ENCODE results near the gene TFCP2L1.

TFCP2L1 gene

DNA sequence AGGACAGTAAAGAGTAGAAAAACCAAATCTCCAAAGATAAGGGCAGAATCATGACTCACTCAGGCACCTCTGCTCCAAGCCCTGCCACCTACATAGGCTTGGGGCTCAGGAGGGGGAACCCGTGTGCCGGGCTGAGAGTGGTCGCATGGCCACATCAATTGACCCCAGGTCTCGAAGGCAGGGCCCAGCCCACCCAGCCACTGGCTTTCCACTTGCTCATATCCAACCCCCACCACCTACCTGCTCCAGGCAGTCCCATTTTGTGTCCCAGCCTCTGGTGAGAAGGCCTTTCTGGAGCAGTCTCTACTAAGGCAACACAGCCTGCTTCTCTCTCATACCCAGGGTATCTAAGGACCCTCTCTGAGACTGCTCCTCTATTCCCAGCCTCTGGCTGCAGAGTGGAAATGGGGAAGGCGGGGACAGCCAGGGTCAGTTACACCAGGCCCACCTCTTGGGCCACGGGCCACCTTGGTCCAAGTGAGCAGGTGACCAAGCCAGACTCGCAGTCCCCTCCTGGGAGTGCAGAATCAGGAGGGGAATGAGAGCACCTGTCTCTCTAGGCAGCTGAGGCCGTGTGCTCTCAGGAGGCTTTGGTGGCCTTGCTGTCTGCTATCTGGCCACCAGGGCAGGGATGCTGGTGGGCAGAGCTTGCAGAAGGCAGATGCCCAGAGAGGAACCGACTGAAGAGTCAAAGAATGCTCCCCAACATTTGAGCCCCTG is 20.8 kb downstream of the TFCP2L1 start:
- no peak for DNase-seq

DNA sequence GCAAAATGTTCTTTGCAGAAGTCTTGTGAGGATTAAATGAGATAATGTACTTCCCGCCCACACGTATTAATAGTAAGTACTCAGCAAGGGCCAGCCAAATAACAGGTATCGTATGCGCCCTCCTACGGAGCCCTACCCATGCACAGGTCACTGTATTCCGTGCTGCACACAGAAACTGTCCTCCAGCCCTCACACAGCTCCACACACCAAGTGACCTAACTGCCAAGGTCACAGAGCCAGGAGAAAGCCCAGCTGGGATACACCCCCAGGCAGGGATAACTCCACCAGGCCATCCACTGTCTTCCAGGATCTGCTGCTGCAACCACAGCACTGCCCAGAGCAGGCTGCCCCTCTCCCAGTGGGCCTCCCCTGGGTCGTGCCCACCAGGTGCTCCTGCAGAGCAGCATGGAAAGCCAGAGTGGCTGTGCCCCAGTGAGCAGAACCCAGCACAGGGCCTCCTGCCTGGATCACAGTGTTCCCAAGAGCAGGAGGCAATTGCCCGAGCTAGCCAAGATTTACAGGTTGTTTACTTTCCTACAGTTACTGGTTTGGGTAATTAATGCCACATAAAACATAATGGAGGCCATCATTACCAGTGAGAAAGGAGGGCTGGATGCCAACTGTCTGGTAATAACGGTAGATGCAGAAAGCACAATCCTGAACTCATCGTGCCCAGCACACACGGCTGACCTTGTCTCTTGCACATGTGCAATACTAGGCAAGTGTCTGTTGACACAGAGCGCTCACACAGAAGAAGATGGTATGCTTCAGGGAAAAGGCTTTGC is 24.4 kb downstream of the TFCP2L1 start:
- DNase-seq, result no peak

DNA sequence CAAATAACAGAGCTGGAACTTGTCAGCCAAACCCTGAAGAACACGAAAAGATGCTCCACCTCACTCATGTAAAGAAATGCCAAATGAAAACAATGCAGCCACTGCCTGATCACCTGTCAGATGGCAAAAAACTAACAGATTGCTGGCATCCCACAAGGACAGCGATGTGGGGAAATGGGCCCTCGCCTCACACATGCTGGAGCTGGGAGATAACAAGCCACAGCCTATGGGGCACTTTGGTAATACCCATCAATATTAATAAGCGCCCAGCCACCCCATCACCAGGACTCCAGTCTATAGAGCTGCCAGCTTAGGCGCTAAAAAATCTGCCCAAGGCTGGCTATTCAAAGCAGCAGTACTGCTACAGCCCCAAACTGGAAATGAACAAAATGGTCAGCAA is 27.0 kb downstream of the TFCP2L1 start:
- DNase-seq, result no peak

DNA sequence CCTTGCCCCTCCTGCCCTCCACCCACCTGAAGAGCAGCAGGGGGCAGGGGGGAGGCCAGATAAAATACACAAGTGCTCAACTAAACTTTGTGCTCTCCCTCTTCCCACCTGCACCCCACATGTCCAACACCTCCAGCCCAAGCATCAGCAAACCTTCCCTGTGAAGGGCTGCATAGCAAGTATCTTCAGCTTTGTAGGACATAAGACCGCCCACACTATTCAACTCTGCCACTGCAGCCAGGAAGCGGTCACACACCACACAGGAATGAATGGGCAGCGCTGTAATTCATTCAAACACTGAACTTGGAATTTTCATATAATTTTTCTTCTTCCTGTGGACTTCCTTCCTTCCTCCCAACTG is 27.5 kb downstream of the TFCP2L1 start:
- no peak for DNase-seq

DNA sequence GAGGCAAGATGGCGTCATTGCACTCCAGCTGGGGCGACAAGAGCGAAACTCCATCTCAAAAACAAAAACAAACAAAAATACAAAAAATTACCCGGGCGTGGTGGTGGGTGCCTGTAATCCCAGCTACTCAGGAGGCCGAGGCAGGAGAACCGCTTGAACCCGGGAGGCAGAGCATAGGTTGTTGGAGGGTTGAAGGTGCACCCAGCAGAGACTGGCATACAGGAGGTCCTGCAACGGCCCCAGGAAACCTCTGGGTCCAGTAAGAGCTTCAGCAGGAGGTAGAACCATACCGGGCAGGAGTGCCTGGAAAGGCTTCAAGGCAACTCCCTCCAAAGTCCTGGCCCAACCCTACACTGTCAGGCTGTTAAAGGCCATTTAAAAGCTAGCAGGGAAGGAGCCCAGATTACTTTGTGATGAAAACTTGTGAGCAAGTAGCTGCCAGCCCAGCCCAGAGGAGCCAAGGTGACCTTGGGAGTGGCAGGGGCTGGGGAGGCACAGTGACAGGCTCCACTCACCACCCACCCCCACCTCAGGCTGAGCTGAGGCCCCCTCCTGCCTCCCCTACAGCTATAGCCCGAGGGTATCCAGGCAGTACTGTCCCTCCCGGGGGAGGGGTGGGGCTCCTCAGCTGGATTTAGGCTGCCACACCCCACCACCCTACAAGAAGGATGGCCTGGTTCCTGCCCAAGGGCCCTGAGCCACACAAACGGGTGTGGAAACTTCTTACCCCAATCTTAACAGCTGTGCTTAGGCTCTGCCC is 28.1 kb downstream of the TFCP2L1 start:
- DNase-seq, result no peak

DNA sequence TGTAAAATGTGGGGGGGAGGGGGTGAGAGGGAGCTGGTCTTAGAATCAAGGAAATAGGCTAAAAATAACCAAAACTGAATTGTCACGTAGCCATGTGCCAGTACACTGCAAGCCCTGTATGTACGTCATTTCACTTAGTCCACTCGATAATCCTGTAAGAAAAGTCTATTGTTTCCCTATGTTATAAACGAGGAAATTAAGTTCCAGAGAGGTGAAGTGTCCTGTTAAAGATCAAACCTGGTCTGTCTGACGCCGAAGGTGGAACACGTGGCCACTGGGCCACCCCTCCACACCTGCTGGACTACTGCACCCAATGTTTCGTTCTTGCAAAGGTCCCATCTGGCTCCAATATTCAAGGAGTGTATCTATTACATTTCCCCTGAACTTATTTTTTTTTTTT is 29.6 kb downstream of the TFCP2L1 start:
- DNase-seq, result no peak

DNA sequence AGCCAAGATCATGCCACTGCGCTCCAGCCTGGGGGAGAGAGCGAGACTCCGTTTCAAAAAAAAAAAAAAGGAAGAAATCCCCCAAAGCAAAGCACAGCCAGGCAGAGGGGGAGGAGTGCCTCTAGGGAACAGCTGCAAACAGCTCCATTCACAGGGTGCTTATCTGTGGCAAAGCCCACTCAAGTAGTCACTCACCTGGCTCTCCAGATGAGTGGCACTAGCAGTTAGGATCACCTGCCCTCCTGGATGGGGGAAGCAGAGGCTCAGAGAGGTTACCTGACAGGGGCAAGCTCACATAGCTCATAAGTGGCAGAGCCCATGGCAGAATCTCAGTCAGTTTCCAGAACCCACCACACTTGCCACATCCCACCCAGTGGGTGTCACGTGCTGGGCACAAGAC is 30.3 kb downstream of the TFCP2L1 start:
- no peak for DNase-seq

DNA sequence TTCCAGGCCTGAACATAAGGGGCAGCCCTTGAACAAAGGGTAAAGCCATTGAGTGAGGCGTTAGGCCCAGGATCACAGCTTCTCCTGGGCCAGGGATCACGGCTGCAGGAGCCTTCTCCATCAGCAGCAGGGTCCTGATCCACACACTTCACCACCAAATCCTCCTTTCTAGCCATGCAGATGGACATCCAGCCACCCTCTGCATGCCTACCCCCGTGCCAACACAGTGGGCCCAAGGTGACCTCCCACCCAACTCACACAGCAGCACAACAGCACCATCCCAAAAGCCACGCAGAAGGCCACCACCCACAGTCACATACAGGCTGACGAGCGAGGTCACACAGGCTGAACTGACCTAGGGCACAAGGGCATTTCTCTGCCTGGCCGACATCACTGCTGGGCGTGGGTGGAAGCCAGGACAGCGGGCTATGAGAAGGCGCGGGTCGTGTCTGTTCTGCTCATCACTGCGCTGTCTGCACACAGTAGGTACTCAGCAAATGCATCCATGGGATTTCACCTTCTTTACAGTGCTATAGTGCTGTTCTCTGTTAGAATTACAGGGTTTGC is 31.2 kb downstream of the TFCP2L1 start:
- no peak for DNase-seq

DNA sequence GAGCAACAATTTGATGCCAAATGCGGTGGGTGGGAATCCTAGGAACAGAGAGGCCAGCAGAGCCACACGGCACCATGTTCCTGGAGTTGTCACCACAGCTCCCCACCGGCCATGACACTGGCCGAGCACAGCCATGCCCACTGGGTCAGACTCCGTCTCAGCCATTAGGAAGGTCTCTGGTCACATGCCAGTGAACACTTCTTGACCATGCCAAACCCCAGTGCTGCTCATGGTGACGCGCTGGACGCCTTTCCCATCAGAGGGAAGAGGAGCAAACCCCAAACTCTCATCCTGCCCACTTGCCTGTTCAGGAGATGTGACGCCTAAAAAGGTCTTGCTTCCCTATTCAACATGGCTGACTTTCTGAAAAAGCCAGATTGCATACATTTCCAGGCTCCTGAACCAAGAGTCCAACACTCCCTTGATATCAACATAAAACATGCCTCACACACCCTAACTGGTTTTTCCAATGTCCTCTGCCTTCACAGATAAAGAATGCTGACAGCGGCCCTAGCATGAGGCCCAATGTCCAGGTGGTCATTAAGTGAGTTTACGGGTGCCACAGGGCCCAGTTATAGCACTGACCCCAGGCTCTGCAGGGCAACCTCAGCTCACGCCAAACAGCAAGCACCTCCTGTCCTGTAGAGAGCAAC is 31.9 kb downstream of the TFCP2L1 start:
- no peak for DNase-seq

DNA sequence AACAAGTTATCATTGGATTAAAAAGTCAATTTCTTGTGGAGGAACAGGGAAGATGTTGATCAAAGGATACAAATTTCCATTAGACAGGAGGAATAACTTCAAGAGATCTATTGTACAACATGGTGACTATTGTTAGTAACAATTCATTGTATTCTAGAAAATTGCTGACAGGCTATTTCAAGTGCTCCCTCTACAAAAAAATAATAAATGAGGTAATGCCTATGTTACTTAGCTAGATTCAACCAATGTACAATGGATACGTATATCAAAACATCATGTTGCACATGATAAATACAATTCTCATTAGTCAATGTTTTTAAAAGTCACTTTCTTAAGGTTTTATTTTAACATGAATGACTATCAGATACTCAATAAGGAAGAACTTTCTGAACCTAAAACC is 33.5 kb downstream of the TFCP2L1 start:
- DNase-seq, result no peak

DNA sequence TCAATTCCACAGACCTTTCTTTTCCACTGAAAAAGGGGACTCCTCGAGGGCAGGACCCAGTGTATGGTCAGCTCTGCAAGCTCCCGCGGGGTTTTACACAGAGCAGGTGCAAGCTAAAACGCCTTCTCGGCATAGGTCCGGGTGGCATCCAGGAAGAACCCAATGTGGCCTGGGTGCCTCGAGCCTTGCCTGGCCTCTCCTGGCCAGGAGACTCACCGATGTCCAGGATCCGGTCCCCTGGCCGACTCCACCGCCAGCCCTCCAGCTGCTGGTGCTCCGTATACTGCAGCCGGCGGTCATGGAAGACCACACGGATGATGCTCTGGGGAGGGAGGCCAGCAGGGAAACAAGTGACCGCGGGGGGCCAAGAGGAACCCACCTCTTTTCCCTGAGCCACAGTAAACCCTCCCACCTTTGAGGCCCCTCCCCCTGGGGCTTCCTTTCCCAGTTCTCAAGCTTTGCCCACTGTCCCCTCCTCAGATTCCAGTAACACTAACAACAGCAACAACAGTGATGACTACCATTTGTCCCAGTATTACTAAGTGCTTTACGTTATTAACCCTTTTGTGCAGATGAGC is 36.1 kb downstream of the TFCP2L1 start:
- DNase-seq, result no peak

DNA sequence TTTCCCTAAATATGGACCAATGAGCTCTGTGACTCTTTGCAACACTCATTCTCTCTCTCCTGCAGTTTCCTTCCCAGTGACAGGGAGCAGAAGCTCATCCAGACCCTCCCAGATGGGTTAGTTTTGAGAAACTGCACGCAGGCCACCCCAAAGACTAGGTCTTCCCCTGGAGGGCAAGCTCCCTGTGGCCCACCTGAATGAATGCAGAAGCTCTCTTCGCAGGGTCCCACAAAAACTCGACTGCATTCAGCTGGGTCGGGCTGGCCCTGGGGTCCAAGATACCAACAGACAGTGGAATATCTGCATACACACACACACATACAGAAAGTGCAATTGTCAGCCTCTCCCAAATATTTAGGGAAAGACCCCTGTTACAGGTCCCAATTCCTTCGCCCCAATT is 37.0 kb downstream of the TFCP2L1 start:
- no peak for DNase-seq

DNA sequence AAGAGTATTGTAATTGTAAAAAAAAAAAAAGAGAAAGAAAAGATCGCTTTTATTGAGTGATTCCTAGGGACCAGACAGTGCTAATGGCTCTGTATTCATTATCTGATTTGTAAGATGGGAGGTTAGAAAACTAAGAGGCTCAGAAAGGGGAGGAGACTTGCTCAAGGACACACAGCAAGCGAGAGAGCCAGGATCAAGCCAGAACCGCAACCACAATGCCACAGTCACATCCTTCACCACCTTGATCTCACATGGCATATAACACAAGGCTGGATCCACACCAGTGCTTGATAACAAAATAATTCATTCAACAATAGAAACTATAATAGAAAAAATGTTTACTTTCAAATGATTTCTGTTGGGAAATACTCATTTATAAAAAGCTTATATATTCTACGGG is 37.5 kb downstream of the TFCP2L1 start:
- peak; percentile 5 for DNase-seq

DNA sequence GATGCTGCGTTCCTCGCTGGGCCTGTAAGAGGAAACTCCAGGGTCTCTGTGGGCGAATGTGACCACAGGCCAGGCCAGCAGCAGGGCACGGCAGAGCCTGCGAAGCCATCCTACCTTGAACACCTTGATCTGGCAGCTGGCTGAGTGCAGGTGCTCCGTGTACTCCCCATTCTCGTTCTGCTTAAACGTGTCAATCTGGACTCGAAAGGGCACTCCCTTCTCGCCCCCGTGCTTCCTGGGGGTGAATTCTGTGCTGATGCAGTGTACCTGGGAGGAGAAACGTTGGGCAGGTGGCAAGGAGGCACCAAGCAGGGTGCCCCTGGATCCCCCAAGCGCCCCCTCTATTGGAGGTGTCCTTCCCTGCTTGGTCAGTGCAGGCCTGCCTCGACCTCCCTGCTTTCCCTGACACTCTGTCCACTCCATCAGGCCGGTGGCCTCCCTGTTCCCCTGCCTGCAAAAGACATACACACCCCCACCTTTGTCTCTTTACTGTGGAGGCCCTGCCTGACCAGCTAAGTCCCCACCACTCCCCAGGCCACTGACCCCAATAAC is 38.2 kb downstream of the TFCP2L1 start:
- no peak for DNase-seq

DNA sequence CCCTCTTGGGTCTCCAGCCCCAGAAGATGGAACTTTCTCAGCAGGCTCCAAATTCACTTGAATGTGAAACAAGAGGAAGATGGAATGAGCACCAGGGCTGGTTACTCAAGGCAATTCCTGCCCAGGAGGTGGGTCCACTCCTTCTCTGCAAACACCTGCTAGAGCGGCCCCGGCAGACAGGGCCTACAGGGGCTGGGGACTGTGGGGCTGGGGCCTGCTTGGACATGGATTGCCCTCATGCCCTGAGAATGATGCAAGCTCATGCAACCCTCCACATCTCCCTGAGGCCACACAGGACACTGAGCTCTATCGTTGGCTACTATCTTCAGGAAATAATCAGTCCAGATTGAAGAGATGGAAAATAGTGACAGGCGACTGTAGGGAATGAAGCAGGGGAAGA is 39.1 kb downstream of the TFCP2L1 start:
- peak; percentile 53 for DNase-seq

DNA sequence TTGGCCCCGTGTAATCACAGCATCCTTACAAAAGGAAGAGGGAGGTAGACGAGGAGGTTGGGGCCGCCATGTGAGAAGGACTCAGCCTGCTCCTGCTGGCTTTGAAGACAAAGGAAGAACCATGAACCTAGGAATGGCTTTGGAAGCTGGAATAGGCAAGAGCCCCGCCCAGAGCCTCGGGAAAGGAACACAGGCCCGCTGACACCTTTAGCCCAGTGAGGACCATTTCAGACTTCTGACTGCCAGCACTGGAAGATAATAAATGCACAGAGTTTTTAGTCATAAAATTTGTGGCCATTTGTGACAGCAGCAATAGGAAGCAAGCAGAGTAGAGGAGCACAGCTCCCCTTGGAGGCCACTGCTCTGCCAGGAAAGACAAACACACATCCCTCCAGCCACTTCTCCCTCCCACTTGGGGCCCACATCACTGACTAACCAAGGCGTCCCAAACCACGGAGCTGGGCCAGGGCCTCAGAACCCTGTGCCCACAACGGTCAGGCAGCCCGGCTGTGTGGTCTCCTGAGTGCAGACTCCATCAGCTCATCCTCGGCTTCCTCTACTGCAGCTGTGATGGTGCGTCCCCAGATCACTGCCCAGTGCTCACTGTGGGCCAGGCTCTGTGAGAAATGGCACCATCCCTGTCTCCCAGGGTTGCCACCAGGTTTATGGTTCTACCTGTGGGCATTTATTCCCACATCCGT is 39.7 kb downstream of the TFCP2L1 start:
- no peak for DNase-seq

DNA sequence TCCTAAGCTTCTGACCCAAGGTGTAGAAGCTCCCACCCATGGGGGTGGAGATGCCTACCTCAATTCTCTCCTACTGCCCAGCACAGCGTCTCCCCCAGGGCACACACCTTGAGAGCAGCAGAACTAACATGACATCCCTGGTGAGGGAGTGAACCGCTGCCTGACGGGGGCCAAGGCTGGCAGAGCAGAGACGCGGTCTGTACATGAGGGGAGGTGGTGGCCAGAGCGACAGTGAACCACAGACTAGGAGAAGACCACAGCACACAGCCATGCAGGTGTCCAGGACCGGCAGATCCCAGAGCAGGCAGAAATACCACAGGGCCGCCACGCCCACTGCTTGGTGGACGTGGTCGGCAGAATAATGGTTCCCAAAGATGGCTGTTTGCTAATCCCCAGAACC is 40.4 kb downstream of the TFCP2L1 start:
- DNase-seq, result no peak

DNA sequence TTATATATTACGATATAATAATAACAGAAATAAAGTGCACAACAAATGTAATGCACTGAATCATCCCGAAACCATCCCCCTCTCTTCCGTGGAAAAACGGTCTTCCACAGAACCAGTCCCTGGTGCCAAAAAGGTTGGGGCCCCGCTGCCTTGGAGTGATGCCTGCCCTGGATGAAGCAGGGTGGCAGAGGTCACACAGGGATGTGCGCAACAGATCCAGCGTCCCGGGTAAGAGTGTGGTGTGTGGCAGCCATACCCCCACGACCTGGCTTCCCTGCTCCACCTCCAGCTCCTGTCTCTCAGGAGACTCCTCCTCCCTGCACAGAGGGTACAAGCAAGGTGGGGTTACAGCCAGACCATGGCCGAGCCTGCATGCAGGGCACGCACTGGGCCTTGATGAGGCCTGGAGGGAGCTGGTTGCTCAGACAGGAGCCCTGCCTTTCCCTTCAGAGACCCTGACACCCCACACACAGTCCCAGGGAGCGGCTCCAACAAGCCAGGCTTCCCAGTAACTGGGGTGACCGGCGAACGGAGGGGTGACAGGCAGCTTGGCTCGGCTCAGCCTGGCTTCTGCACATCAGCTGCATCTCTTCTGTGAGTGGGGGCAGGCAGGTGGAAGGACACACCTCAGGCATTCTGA is 41.1 kb downstream of the TFCP2L1 start:
- DNase-seq, result no peak

DNA sequence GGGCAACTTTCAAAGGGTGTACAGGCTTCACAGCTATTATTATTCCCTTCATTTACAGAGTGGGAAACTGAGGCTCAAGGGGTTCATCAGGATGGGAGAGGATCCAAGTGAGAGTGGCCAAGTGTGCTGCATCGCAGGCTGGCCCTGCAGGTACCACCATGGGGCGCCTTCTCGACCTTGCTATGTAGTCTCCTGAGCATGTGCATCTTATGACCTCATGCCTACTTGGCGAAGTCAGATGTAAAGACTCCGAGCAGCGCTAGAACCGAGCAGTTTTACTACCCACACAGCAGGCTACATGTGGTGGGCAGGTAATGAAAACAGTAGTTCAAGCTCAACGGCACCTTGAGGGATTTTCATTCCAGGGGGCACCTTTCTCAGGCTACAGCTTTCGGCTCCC is 42.0 kb downstream of the TFCP2L1 start:
- no peak for DNase-seq

DNA sequence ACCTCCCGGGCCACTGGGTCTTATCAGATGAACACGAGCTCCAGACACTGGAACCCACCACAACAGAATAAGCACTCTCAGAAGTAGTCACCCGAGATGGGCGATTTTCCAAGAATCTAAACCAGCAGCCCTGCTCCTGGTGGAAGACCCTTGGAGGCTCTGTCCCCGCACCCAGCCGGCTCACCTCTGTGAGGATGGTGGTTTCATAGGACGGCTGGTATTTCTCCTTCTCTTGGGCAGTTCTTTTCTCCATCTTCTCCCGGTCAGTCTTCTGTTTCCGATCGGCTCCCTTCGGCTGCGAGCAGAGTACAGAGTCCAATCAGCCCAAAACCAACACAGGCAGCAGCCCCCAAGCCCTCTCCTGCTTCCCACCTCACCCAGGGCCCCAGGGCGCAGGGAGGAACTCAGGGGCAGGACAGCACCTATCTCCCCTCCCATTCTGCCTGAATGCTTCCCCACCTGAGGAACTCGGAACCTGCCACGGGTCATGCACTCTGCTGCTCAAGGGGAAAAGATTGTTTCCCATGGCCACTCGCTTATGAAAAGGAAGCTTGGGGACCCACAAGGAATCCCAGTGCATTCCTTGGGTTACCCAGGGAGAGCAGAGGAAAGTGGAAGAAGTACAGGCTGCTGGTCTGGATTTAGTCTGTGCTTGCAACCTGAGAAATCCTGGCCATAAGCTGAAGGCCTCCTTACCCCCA is 42.7 kb downstream of the TFCP2L1 start:
- peak; percentile 3 for DNase-seq

DNA sequence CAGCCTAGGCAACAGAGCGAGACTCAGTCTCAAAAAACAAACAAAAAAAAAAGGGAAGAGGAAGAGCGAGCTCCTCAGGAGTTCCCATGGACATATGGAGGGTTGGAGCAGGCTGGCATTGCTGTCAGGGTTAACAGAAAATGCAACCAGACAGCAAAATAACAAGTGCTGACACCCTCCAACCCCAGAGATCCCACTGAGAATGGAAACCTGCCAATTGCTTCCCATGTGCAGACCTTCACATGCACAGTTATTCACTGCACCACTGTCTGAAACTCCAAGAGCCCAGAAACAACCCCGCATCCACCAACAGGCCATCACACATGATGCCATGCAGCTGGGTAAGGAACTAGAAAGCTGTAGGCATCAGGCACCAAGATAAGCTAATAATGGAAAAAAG is 43.5 kb downstream of the TFCP2L1 start:
- DNase-seq, result no peak

Measured in OCI-M1 (cell line).